MM.1S (cell line): ENCODE measurements around the gene KCNB1.

Experiments used
- EZH2 ChIP-seq: fragments of 300-600 bp; sonication (generic); optimal IDR thresholded peaks from 2 replicates; pipeline ENCODE3; 2017; ENCODE audit warnings: low read depth, mild to moderate bottlenecking, antibody characterized with exemption, low read length, mixed read lengths
- TF ChIP-seq, protein P1 (sequence below): fragments of 300-600 bp; sonication (generic); IDR thresholded peaks from 2 replicates; pipeline ENCODE4 v1.5.1; 2016; ENCODE audit warnings: antibody characterized with exemption, low read length, mixed read lengths

DNA sequence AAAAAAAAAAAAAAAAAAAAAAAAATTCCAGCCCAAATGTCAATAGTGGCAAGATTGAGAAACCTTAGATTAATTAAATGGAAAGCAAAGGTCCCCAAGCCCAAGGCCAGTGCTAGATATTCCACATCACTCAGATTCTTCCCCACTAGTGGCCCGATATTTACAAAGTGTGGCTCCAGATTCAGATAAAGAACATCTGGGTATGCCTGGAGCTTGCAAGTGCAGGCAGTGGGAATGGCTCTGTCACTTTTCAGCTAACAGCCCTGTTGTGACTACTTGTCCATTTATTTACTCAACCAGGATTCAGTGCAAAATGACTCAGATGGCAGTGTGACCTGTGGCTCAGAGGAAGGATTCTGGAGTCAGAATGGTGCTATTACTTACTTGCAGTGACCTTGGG lies 8.2 kb upstream of the KCNB1 start:
- TF ChIP-seq, protein P1, sequence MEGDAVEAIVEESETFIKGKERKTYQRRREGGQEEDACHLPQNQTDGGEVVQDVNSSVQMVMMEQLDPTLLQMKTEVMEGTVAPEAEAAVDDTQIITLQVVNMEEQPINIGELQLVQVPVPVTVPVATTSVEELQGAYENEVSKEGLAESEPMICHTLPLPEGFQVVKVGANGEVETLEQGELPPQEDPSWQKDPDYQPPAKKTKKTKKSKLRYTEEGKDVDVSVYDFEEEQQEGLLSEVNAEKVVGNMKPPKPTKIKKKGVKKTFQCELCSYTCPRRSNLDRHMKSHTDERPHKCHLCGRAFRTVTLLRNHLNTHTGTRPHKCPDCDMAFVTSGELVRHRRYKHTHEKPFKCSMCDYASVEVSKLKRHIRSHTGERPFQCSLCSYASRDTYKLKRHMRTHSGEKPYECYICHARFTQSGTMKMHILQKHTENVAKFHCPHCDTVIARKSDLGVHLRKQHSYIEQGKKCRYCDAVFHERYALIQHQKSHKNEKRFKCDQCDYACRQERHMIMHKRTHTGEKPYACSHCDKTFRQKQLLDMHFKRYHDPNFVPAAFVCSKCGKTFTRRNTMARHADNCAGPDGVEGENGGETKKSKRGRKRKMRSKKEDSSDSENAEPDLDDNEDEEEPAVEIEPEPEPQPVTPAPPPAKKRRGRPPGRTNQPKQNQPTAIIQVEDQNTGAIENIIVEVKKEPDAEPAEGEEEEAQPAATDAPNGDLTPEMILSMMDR = no peak
- TF ChIP-seq EZH2 = no peak
